ENCODE data around the gene BRAT1.

BRAT1 gene

GRCh38 chr7:2498708-2499107, 56.6 kb downstream of the BRAT1 start:
- H3K4me3 ChIP-seq (ENCODE audit: low read depth, low read length), result no peak overlapping the region
- no peak for TF ChIP-seq CTCF (IDR thresholded peaks at IDR 0.05; ENCODE audit: low read depth, low read length)

- no peak overlapping the region for H3K4me3 ChIP-seq (ENCODE audit: low read depth, low read length)
Measured at GRCh38 chr7:2497500-2498336, 57.6 kb downstream of the BRAT1 start.

GRCh38 chr7:2497065-2497464, 58.3 kb downstream of the BRAT1 start:
- H3K4me3 ChIP-seq (ENCODE audit: low read depth, low read length), result no peak overlapping the region
- no peak for TF ChIP-seq CTCF (IDR thresholded peaks at IDR 0.05; ENCODE audit: low read depth, low read length)

More at GRCh38 chr7:2497500-2498336, 57.6 kb downstream of the BRAT1 start:
- no peak for TF ChIP-seq CTCF (IDR thresholded peaks at IDR 0.05; ENCODE audit: low read depth, low read length)

- TF ChIP-seq CTCF (IDR thresholded peaks at IDR 0.05; ENCODE audit: low read depth, low read length), result no peak
- no peak overlapping the region for H3K4me3 ChIP-seq (ENCODE audit: low read depth, low read length)
Measured at GRCh38 chr7:2496375-2496774, 58.9 kb downstream of the BRAT1 start.

- no peak for TF ChIP-seq CTCF (IDR thresholded peaks at IDR 0.05; ENCODE audit: low read depth, low read length)
- no peak overlapping the region for H3K4me3 ChIP-seq (ENCODE audit: low read depth, low read length)
Measured at GRCh38 chr7:2495418-2496299, 59.7 kb downstream of the BRAT1 start.

- TF ChIP-seq CTCF (IDR thresholded peaks at IDR 0.05; ENCODE audit: low read depth, low read length), result no peak
- H3K4me3 ChIP-seq (ENCODE audit: low read depth, low read length), result no peak overlapping the region
Measured at GRCh38 chr7:2494191-2495130, 60.9 kb downstream of the BRAT1 start.

Measured in WI38 (cell line).